Mesenchymal stem cell (in vitro differentiated cells and primary cell): ENCODE measurements around the gene TRIM44.
A peak's percentile ranks its signal among the peaks of the same experiment; 100 is the strongest.

Source experiments
- DNase-seq: peaks from one replicate; pipeline ENCODE4 v3.0.0-alpha.2; 2013
- H2AFZ ChIP-seq: one replicate; pipeline ENCODE4 v1.6.1; 2013; ENCODE audit warnings: low read depth, mild to moderate bottlenecking, control low read depth, inconsistent platforms, low read length, moderate library complexity
- H2AK5ac ChIP-seq: 2 replicates; pipeline ENCODE4 v1.6.1; 2013; ENCODE audit warnings: low read length, moderate library complexity, mild to moderate bottlenecking, inconsistent platforms; ENCODE audit not compliant: severe bottlenecking
- H2BK120ac ChIP-seq: one replicate; pipeline ENCODE4 v1.6.1; 2013; ENCODE audit warnings: low read depth, mild to moderate bottlenecking, inconsistent platforms, low read length, moderate library complexity
- H2BK12ac ChIP-seq, 2 experiments: one replicate each; pipeline ENCODE4 v1.6.1; 2013; ENCODE audit warnings: inconsistent platforms in 2 of 2, low read length in 2 of 2, mild to moderate bottlenecking in 2 of 2, moderate library complexity in 2 of 2, control low read depth in 1 of 2
- H2BK15ac ChIP-seq: one replicate; pipeline ENCODE4 v1.6.1; 2013; ENCODE audit warnings: mild to moderate bottlenecking, low read depth, inconsistent platforms; ENCODE audit not compliant: poor library complexity, severe bottlenecking
- H2BK5ac ChIP-seq: 2 replicates; pipeline ENCODE4 v1.6.1; 2013; ENCODE audit warnings: low read depth, mild to moderate bottlenecking, low read length, control low read depth, inconsistent platforms; ENCODE audit not compliant: poor library complexity, severe bottlenecking
- H3K14ac ChIP-seq, 2 experiments: one replicate each; pipeline ENCODE4 v1.6.1; 2013; ENCODE audit warnings: inconsistent platforms in 2 of 2, low read length in 2 of 2, control low read depth in 1 of 2, mild to moderate bottlenecking in 1 of 2, moderate library complexity in 1 of 2
- H3K18ac ChIP-seq, 2 experiments: one replicate each; pipeline ENCODE4 v1.6.1; 2013; ENCODE audit warnings: inconsistent platforms in 2 of 2, low read length in 2 of 2, control low read depth in 1 of 2, low read depth in 1 of 2, mild to moderate bottlenecking in 1 of 2
- H3K23ac ChIP-seq, 2 experiments: one replicate each; pipeline ENCODE4 v1.6.1; 2013; ENCODE audit warnings: inconsistent platforms in 2 of 2, low read length in 2 of 2, mild to moderate bottlenecking in 2 of 2, moderate library complexity in 2 of 2, control low read depth in 1 of 2
- H3K27ac ChIP-seq: 2 replicates; pipeline ENCODE4 v1.5.1; 2013; ENCODE audit warnings: mild to moderate bottlenecking, moderate library complexity, low read length, control low read depth, inconsistent platforms; ENCODE audit not compliant: poor library complexity, severe bottlenecking
- H3K27me3 ChIP-seq, 2 experiments: 2 replicates each; pipeline versions ENCODE4 v1.6.1 to v1.7.0; 2013; ENCODE audit warnings: low read length in 2 of 2, mild to moderate bottlenecking in 2 of 2, moderate library complexity in 2 of 2, control low read depth in 1 of 2, inconsistent platforms in 1 of 2; ENCODE audit not compliant: control insufficient read depth in 1 of 2, insufficient read depth in 1 of 2
- H3K36me3 ChIP-seq, 2 experiments: 2 replicates each; pipeline versions ENCODE4 v1.6.1 to v1.7.0; 2013; ENCODE audit warnings: low read length in 2 of 2, control low read depth in 1 of 2, inconsistent platforms in 1 of 2, low read depth in 1 of 2, mild to moderate bottlenecking in 1 of 2; ENCODE audit not compliant: insufficient read depth in 2 of 2, control insufficient read depth in 1 of 2
- H3K4ac ChIP-seq, 2 experiments: one replicate each; pipeline ENCODE4 v1.6.1; 2013; ENCODE audit warnings: inconsistent platforms in 2 of 2, low read length in 2 of 2, mild to moderate bottlenecking in 2 of 2, moderate library complexity in 2 of 2, control low read depth in 1 of 2, low read depth in 1 of 2
- H3K4me1 ChIP-seq: 2 replicates; pipeline ENCODE4 v1.6.1; 2013; ENCODE audit warnings: low read depth, low read length, control low read depth; ENCODE audit not compliant: control insufficient read depth, insufficient read depth
- H3K4me2 ChIP-seq: 2 replicates; pipeline ENCODE4 v1.6.1; 2013; ENCODE audit warnings: low read length, mild to moderate bottlenecking, inconsistent platforms; ENCODE audit not compliant: poor library complexity, severe bottlenecking
- H3K4me3 ChIP-seq, 2 experiments: 2 replicates each; pipeline versions ENCODE4 v1.5.1 to v1.7.0; 2013; ENCODE audit warnings: low read length in 2 of 2, mild to moderate bottlenecking in 2 of 2, control low read depth in 1 of 2, low read depth in 1 of 2; ENCODE audit not compliant: insufficient read depth in 1 of 2
- H3K79me1 ChIP-seq: replicated peaks from 2 replicates; pipeline ENCODE4 v1.6.1; 2013; ENCODE audit warnings: mild to moderate bottlenecking, control low read depth, low read length, inconsistent platforms; ENCODE audit not compliant: poor library complexity, severe bottlenecking
- H3K9ac ChIP-seq: 2 replicates; pipeline ENCODE4 v1.7.0; 2013; ENCODE audit warnings: mild to moderate bottlenecking, low read length, moderate library complexity
- H3K9me3 ChIP-seq: 2 replicates; pipeline ENCODE4 v1.7.0; 2013; ENCODE audit warnings: mild to moderate bottlenecking, low read length; ENCODE audit not compliant: control insufficient read depth
- H4K8ac ChIP-seq: one replicate; pipeline ENCODE4 v1.6.1; 2013; ENCODE audit warnings: inconsistent platforms, mild to moderate bottlenecking, low read length, moderate library complexity
- H4K91ac ChIP-seq: one replicate; pipeline ENCODE4 v1.6.1; 2013; ENCODE audit warnings: mild to moderate bottlenecking, low read length, inconsistent platforms
- WGBS: methylation state at CpG from one replicate; pipeline ENCODE4 v1.1.7; 2013; ENCODE audit warnings: mixed read lengths; 5-methylcytosine and 5-hydroxymethylcytosine counted together

The TRIM44 gene

DNA sequence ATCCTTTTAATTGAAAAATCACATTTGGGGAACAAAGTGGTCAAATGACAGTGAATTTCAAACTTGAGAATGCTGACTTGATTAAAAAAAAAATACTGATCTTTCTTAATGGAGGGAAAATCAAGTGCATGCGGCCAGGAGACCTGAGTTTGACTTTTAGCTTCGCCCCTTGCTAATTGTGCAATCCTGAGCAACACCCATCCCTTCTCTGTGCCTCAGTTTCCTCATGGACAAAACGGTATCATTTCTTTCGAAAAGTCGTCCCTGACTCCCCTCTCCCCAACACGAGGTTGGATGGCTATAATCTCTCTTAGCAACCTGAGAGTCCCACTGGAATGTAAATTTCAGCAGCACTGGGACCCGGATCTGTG, 45.3 kb upstream of the TRIM44 start:
- Histone ChIP-seq H3K4me1 (peaks cover 15% of the 10 kb centered on the region), H2BK120ac (no peak overlapping the region), H2BK12ac (peak overlapping the region in 1 of 2 experiments; percentile 34), H2AK5ac (peak overlapping the region; percentile 40), H3K9ac (peak overlapping the region; percentile 87), H3K4me3 (peak overlapping the region in 1 of 2 experiments; percentile 84), H3K36me3 (no peaks in the 10 kb centered on the region), H2AFZ (no peak overlapping the region), H3K27ac (peak overlapping the region; percentile 71), H4K91ac (no peak overlapping the region), H3K18ac (peak overlapping the region in 1 of 2 experiments; percentile 70), H2BK15ac (no peak overlapping the region), H3K4ac (peak overlapping the region in 1 of 2 experiments; percentile 4), H2BK5ac (no peak overlapping the region), H3K14ac (no peak overlapping the region), H4K8ac (no peak overlapping the region), H3K9me3 (no peaks in the 10 kb centered on the region), H3K4me2 (peak overlapping the region; percentile 62), H3K79me1 (peaks cover 8% of the 10 kb centered on the region), H3K23ac (no peak overlapping the region), H3K27me3 (peaks cover 0 to 5% of the 10 kb centered on the region in 2 experiments)
- DNase-seq: no peak
- WGBS: 54% methylated on average over 7 of the region's 7 CpGs

- Histone ChIP-seq H2BK15ac (peak within 1 kb of the TSS; percentile 96), H3K27ac (peak within 1 kb of the TSS; percentile 71), H3K36me3 (no peaks in the 10 kb centered on the region), H3K4ac (peak within 1 kb of the TSS in 1 of 2 experiments; percentile 60), H2AFZ (peak within 1 kb of the TSS; percentile 60), H3K79me1 (peaks cover 8% of the 10 kb centered on the region), H3K23ac (peak within 1 kb of the TSS in 1 of 2 experiments; percentile 67), H2AK5ac (peak within 1 kb of the TSS; percentile 40), H3K18ac (peak within 1 kb of the TSS; percentile 88 to 94), H3K9ac (peak within 1 kb of the TSS; percentile 87), H3K4me1 (peaks cover 15% of the 10 kb centered on the region), H2BK12ac (peak within 1 kb of the TSS in 1 of 2 experiments; percentile 82), H3K9me3 (no peaks in the 10 kb centered on the region), H3K4me3 (peak within 1 kb of the TSS; percentile 77 to 84), H4K8ac (peak within 1 kb of the TSS; percentile 79), H4K91ac (peak within 1 kb of the TSS; percentile 76), H3K14ac (peak within 1 kb of the TSS in 1 of 2 experiments; percentile 68), H3K27me3 (no peaks in the 10 kb centered on the region), H2BK5ac (peak within 1 kb of the TSS; percentile 96), H2BK120ac (peak within 1 kb of the TSS; percentile 93), H3K4me2 (peak within 1 kb of the TSS; percentile 97)
- WGBS: under 1% methylated on average over 35 of the region's 57 CpGs
- peak; percentile 95 for DNase-seq
Measured at GRCh38 chr11:35617687-35618496, 44.7 kb upstream of the TRIM44 start, which contains the start of gene FJX1. Gene FJX1 (plus strand): TSS chr11:35618460. CDS start chr11:35618637, 177 bp downstream.

- Histone ChIP-seq H4K8ac (no peak overlapping the region), H2AK5ac (no peak overlapping the region), H2BK5ac (peak overlapping the region; percentile 58), H3K9me3 (no peaks in the 10 kb centered on the region), H3K4me2 (peak overlapping the region; percentile 97), H3K14ac (no peak overlapping the region), H2BK12ac (peak overlapping the region in 1 of 2 experiments; percentile 82), H3K4me1 (peaks cover 15% of the 10 kb centered on the region), H3K4me3 (peak overlapping the region; percentile 77 to 84), H4K91ac (peak overlapping the region; percentile 76), H3K27ac (no peak overlapping the region), H3K4ac (peak overlapping the region in 1 of 2 experiments; percentile 37), H3K27me3 (no peaks in the 10 kb centered on the region), H2AFZ (no peak overlapping the region), H3K79me1 (peaks cover 8% of the 10 kb centered on the region), H2BK15ac (peak overlapping the region; percentile 85), H3K36me3 (no peaks in the 10 kb centered on the region), H3K9ac (peak overlapping the region; percentile 79), H3K23ac (peak overlapping the region in 1 of 2 experiments; percentile 67), H3K18ac (peak overlapping the region; percentile 39 to 81), H2BK120ac (peak overlapping the region; percentile 37)
- 1% methylated on average over 87 of the region's 91 CpGs for WGBS
- peak; percentile 71 for DNase-seq
Measured at GRCh38 chr11:35618497-35619115, 44.0 kb upstream of the TRIM44 start.
